Heart left ventricle (tissue), 16 donors: Measurements from ENCODE around the gene QKI. TPM values are rescaled to one million over a fixed set of nuclear protein-coding genes. Genes with fewer than 3 reads are reported as not detected.

Experiments
- ATAC-seq, 4 donors: fragments of 200-7000 bp; cut with Tn5 transposase; one replicate each; pipeline ENCODE4 v1.9.1; 2020 to 2022; ENCODE audit warnings: moderate library complexity in 4 of 4, mild to moderate bottlenecking in 3 of 4, moderate number of reproducible peaks in 1 of 4
- DNase-seq, 5 donors: peaks; one replicate each; pipeline ENCODE4 v3.0.0-alpha.2; 2020
- H3K27ac ChIP-seq, 12 donors: fragments of 200-600 bp; sonication (generic) in 4 of 12; one replicate each; pipeline versions ENCODE4 v1.5.0 to v1.8.0; 2016 to 2022; ENCODE audit warnings: mild to moderate bottlenecking in 2 of 12
- H3K27me3 ChIP-seq, 9 donors: fragments of 200-600 bp; sonication (generic) in 2 of 9; one replicate each; pipeline versions ENCODE4 v1.5.1 to v1.8.0; 2016 to 2022; ENCODE audit warnings: mild to moderate bottlenecking in 3 of 9
- H3K36me3 ChIP-seq, 9 donors: fragments of 200-600 bp; sonication (generic) in 2 of 9; one replicate each; pipeline versions ENCODE4 v1.5.0 to v1.8.0; 2018 to 2022; ENCODE audit warnings: mild to moderate bottlenecking in 2 of 9
- H3K4me1 ChIP-seq, 12 donors: fragments of 200-600 bp; sonication (generic) in 4 of 12; one replicate each; pipeline versions ENCODE4 v1.5.0 to v1.8.0; 2016 to 2022; ENCODE audit warnings: mild to moderate bottlenecking in 3 of 12
- H3K4me3 ChIP-seq, 12 donors: fragments of 200-600 bp; sonication (generic) in 4 of 12; one replicate each; pipeline versions ENCODE4 v1.5.0 to v1.8.0; 2017 to 2022; ENCODE audit warnings: mild to moderate bottlenecking in 9 of 12, moderate library complexity in 4 of 12
- H3K9me3 ChIP-seq, 12 donors: fragments of 200-600 bp; sonication (generic) in 4 of 12; one replicate each; pipeline versions ENCODE4 v1.5.0 to v1.8.0; 2016 to 2022; ENCODE audit warnings: mild to moderate bottlenecking in 1 of 12
- CTCF ChIP-seq, 12 donors: fragments of 200-600 bp; sonication (generic) in 4 of 12; IDR thresholded peaks; one replicate each; pipeline versions ENCODE4 v1.5.0 to v1.8.0; 2018 to 2022; ENCODE audit warnings: antibody characterized with exemption in 12 of 12, mild to moderate bottlenecking in 5 of 12
- POLR2A ChIP-seq, 2 donors: fragments of 450-650 bp; IDR thresholded peaks; one replicate each; pipeline ENCODE4 v1.6.1; 2017; ENCODE audit warnings: antibody characterized with exemption in 2 of 2, mild to moderate bottlenecking in 2 of 2, moderate library complexity in 2 of 2
- WGBS, 4 donors: extraction: QIAGEN DNeasy Blood & Tissue Kit in 2 of 4; methylation state at CpG; one replicate each; pipeline versions ENCODE4 v1.1.5 to v1.1.7; 2013 to 2018; 5-methylcytosine and 5-hydroxymethylcytosine counted together
- intact Hi-C, 10 donors: fragments of 100-400 bp; cut with DNase I; formaldehyde crosslinking; loops; one replicate each; pipeline versions ENCODE4 v1.11.1 to v1.14.2; 2022
- polyA plus RNA-seq, 2 donors: library from polyadenylated mRNA; stranded (reverse); fragments of 200-250 nt; gene quantifications; one replicate each; pipeline ENCODE4 v1.2.3, GENCODE V29; 2013
- total RNA-seq, 9 donors: library from RNA; depleted of rRNA in 2 of 9; stranded (reverse); fragments of >200 nt in 2 of 9; fragmentation: NEBNext Ultra II Directional in 3 of 9; extraction: Animal tissue kit (Norgen Biotek cat#: 25700) in 3 of 9; gene quantifications; one replicate each; pipeline versions ENCODE4 v1.1.0 to v1.2.4, GENCODE V29; 2016 to 2023
- donor health status: ischemic (EF 13 %, LVEDD 7.1; RV severe dilation, severe dysfunction).
- donor health status: healthy with polysubstance abuse.
- donor health status: DM: no; HTN: yes; CAD: no.
- donor health status: DM: no; HTN: no; CAD: no.
- donor health status: ischemic (EF 25% LVEDD 6.9; RV normal size, moderate dysfunction).
- donor health status: ischemic (EF 25% LVEDD 5.7; RV mildly dilated, moderate dysfunction).
- donor health status: healthy.
- donor health status: DM: yes; HTN: yes; CAD: no.
- donor health status: ischemic (EF 35%, LVEDD 5.7; RV mildly dilated, moderate dysfunction).
- donor health status: nonischemic (EF 11% LVEDD 7.7; RV severe dilation, severe dysfunction).
- donor health status: DM: yes; HTN: yes; CAD: no.
- donor health status: PGD.
- donor health status: ischemic (EF 29% LVEDD 5.4; RV normal size, mild dysfunction).
- donor health status: nonischemic (EF 23%, LVEDD 6.1; RV moderate dilation, normal function).

QKI gene
- total and polyA plus RNA-seq, 11 donors: 80.2 to 607 (median 474) TPM

GRCh38 chr6:163566056-163566455 is 151.5 kb downstream of the QKI start:
- TF ChIP-seq POLR2A (IDR thresholded peaks at IDR 0.05): no peak
- no peak for TF ChIP-seq CTCF (IDR thresholded peaks at IDR 0.05)
- Histone ChIP-seq H3K27ac (peak overlapping the region in 2 of 12 donors; percentile 5 to 13), H3K4me1 (peaks cover 0 to 70% (median 30%) of the 10 kb centered on the region in 12 donors), H3K9me3 (no peaks in the 10 kb centered on the region), H3K36me3 (peaks cover 0 to 92% (median 77%) of the 10 kb centered on the region in 9 donors), H3K4me3 (no peak overlapping the region), H3K27me3 (no peaks in the 10 kb centered on the region)
- 84 to 88% (median 86%) methylated on average over 1 of the region's 1 CpG for WGBS, 4 donors
- intact Hi-C loops: loop anchor here in 4 of 10 donors (5.0 to 10.0 kb wide), 3 partner anchors 134 to 144 kb away; no protein-coding TSS in a partner anchor
- no peak for ATAC-seq
- DNase-seq: no peak

DNA sequence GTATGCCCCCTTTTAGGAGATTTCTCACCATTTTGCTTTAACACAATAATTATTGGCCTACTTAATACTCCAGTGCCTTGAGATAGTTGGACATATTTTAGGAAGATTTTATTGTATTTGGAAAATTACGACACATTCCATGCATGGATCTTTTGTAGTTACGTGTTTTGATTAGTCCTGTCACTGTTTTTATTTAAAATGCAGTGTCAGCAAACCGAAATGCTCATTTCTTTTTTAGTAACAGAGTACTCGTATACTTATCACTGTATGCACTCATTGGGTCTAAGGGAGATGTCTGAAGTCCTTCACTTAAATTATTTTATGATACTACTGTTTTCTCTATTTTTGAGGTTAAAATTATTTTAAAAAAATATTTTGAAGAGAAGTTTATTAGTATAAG is 153.8 kb downstream of the QKI start:
- H3K27ac ChIP-seq: no peak overlapping the region
- peaks cover 0 to 94% (median 67%) of the 10 kb centered on the region in 9 donors for H3K36me3 ChIP-seq
- H3K9me3 ChIP-seq: no peaks in the 10 kb centered on the region
- intact Hi-C loops: loop anchor here in 4 of 10 donors (5.0 to 10.0 kb wide), 3 partner anchors 136 to 146 kb away; no protein-coding TSS in a partner anchor
- H3K4me3 ChIP-seq: no peak overlapping the region
- no peak for ATAC-seq
- DNase-seq: no peak
- H3K4me1 ChIP-seq: peaks cover 0 to 68% (median 19%) of the 10 kb centered on the region in 12 donors
- TF ChIP-seq CTCF (IDR thresholded peaks at IDR 0.05) (no peak), POLR2A (IDR thresholded peaks at IDR 0.05) (no peak)
- H3K27me3 ChIP-seq: no peaks in the 10 kb centered on the region
- 58 to 72% (median 64%) methylated on average over 4 of the region's 4 CpGs for WGBS, 4 donors

DNA sequence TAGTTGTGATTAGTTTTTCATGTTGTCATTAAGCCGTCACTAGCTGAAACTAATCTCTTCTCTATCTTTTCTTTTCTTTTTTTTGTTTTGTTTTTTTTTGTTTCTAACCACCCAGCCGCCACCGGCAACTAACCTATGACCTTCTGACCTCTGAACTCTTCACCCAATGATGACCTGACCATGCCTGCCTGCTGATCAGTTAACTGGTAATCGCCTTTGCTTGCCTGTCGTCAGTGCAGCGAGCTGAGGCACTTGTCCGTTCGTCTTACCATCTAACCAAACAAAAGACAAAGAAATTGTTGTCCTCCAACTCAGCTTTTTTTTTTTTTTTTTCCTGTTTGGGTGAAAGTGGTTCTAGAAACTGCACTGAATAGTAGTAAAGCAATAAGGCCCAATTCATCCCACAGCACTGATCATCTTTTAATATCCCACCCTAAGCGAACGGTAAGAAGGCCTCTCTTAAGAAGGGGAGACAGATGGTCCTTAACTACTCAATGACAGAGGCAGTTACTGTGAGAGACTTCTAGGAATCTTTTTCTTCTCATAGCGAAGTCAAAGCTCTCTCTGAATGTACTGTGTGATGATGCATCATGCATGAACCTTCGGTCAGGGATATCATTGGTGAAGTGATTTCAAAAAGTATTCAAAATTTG is 156.2 kb downstream of the QKI start:
- DNase-seq (no peak), ATAC-seq (no peak)
- Histone ChIP-seq H3K27ac (no peak overlapping the region), H3K27me3 (no peaks in the 10 kb centered on the region), H3K4me3 (no peak overlapping the region), H3K4me1 (peaks cover 0 to 55% (median 6%) of the 10 kb centered on the region in 12 donors), H3K9me3 (no peaks in the 10 kb centered on the region), H3K36me3 (peaks cover 0 to 94% (median 62%) of the 10 kb centered on the region in 9 donors)
- WGBS, 4 donors: 64 to 72% (median 69%) methylated on average over 12 of the region's 12 CpGs
- TF ChIP-seq POLR2A (IDR thresholded peaks at IDR 0.05) (no peak), CTCF (IDR thresholded peaks at IDR 0.05) (no peak)
- intact Hi-C loops: loop anchor here in 3 of 10 donors (5.0 to 10.0 kb wide), 5 partner anchors 146 to 534 kb away; no protein-coding TSS in a partner anchor

DNA sequence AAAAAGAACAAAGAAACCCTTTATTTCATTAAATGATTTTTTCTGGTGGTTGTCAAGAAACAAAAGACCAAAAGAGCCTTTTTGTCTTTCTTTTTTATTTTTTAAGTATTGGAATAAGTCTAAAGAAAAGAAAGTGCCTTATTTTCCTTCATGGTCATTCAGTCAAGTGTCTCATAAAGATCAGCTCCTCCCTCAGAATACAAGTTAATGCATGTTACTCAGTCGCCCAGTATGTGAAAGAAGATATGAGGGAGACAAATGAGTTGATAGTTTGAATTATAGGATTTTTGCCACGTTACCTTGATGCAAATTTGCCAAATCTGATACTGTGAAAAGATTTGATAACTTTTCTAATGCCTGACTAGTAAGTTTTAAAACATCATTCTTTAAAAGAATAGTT is 157.2 kb downstream of the QKI start:
- Histone ChIP-seq H3K36me3 (peaks cover 0 to 92% (median 60%) of the 10 kb centered on the region in 9 donors), H3K4me3 (no peak overlapping the region), H3K27ac (peak overlapping the region in 2 of 12 donors; percentile 5 to 16), H3K27me3 (no peaks in the 10 kb centered on the region), H3K9me3 (no peaks in the 10 kb centered on the region), H3K4me1 (peaks cover 0 to 52% (median 4%) of the 10 kb centered on the region in 12 donors)
- intact Hi-C loops: loop anchor here in 3 of 10 donors (5.0 to 10.0 kb wide), 5 partner anchors 147 to 533 kb away; no protein-coding TSS in a partner anchor
- DNase-seq: no peak
- 68 to 74% (median 72%) methylated on average over 2 of the region's 2 CpGs for WGBS, 4 donors
- ATAC-seq: no peak
- TF ChIP-seq POLR2A (IDR thresholded peaks at IDR 0.05): no peak
- TF ChIP-seq CTCF (IDR thresholded peaks at IDR 0.05): no peak
